ENCODE data around the gene PPM1E. TPM values are rescaled to one million over a fixed set of nuclear protein-coding genes. Genes with fewer than 3 reads are reported as not detected.

Gene PPM1E
- total RNA-seq, 6 experiments from 2014 or later, result 0.61 to 1.3 (median 0.97) TPM

GRCh38 chr17:58918072-58918471 lies 162.4 kb downstream of the PPM1E start:
- Histone ChIP-seq H3K9me3 (no peaks in the 10 kb centered on the region), H3K36me3 (no peaks in the 10 kb centered on the region), H3K27me3 (no peaks in the 10 kb centered on the region), H3K4me3 (no peak overlapping the region), H3K4me1 (peaks cover 0 to 8% (median 0%) of the 10 kb centered on the region in 4 donors), H3K27ac (no peak overlapping the region)
- TF ChIP-seq POLR2A (IDR thresholded peaks at IDR 0.05), result no peak
- no peak for TF ChIP-seq CTCF (IDR thresholded peaks at IDR 0.05)
- 66% methylated on average over 2 of the region's 2 CpGs for WGBS (ENCODE audit: insufficient coverage, low coverage, low lambda C conversion rate, missing lambda C conversion rate)
- no peak for ATAC-seq
- intact Hi-C loops (cut with DNase I), result no loop called here
- no peak for DNase-seq

- TF ChIP-seq POLR2A (IDR thresholded peaks at IDR 0.05) (no peak), CTCF (IDR thresholded peaks at IDR 0.05) (no peak)
- Histone ChIP-seq H3K4me1 (peaks cover 0 to 7% (median 0%) of the 10 kb centered on the region in 4 donors), H3K9me3 (no peaks in the 10 kb centered on the region), H3K27ac (no peak overlapping the region), H3K4me3 (no peak overlapping the region), H3K36me3 (no peaks in the 10 kb centered on the region), H3K27me3 (no peaks in the 10 kb centered on the region)
- intact Hi-C loops (cut with DNase I), result no loop called here
- no peak for ATAC-seq
- DNase-seq, result no peak
These were observed 163.2 kb downstream of the PPM1E start for GRCh38 chr17:58918884-58919283.

GRCh38 chr17:58920773-58921172 lies 165.1 kb downstream of the PPM1E start:
- Histone ChIP-seq H3K36me3 (no peaks in the 10 kb centered on the region), H3K4me3 (no peak overlapping the region), H3K4me1 (no peaks in the 10 kb centered on the region), H3K27me3 (no peaks in the 10 kb centered on the region), H3K9me3 (no peaks in the 10 kb centered on the region), H3K27ac (no peak overlapping the region)
- no peak for TF ChIP-seq CTCF (IDR thresholded peaks at IDR 0.05)
- no peak for TF ChIP-seq POLR2A (IDR thresholded peaks at IDR 0.05)
- DNase-seq (no peak), ATAC-seq (no peak)
- intact Hi-C loops (cut with DNase I), result no loop called here

GRCh38 chr17:58932956-58933355 lies 177.3 kb downstream of the PPM1E start:
- Histone ChIP-seq H3K4me3 (no peak overlapping the region), H3K4me1 (no peaks in the 10 kb centered on the region), H3K27ac (no peak overlapping the region), H3K27me3 (no peaks in the 10 kb centered on the region), H3K36me3 (no peaks in the 10 kb centered on the region), H3K9me3 (no peaks in the 10 kb centered on the region)
- 76% methylated on average over 3 of the region's 3 CpGs for WGBS (ENCODE audit: insufficient coverage, low coverage, low lambda C conversion rate, missing lambda C conversion rate)
- DNase-seq, result no peak
- ATAC-seq, result no peak
- intact Hi-C loops (cut with DNase I), result no loop called here
- TF ChIP-seq POLR2A (IDR thresholded peaks at IDR 0.05) (no peak), CTCF (IDR thresholded peaks at IDR 0.05) (no peak)

GRCh38 chr17:58936295-58936694 lies 180.6 kb downstream of the PPM1E start:
- Histone ChIP-seq H3K4me1 (no peaks in the 10 kb centered on the region), H3K9me3 (no peaks in the 10 kb centered on the region), H3K4me3 (no peak overlapping the region), H3K36me3 (no peaks in the 10 kb centered on the region), H3K27ac (no peak overlapping the region), H3K27me3 (no peaks in the 10 kb centered on the region)
- TF ChIP-seq CTCF (IDR thresholded peaks at IDR 0.05), result no peak
- TF ChIP-seq POLR2A (IDR thresholded peaks at IDR 0.05), result no peak
- DNase-seq (no peak), ATAC-seq (no peak)
- WGBS (ENCODE audit: insufficient coverage, low coverage, low lambda C conversion rate, missing lambda C conversion rate), result 48% methylated on average over 3 of the region's 3 CpGs
- intact Hi-C loops (cut with DNase I), result no loop called here

Measured in right lobe of liver (tissue), 6 donors.